ENCODE measurements around the gene PTPRG. TPM values are rescaled to one million over a fixed set of nuclear protein-coding genes. Genes with fewer than 3 reads are reported as not detected.

PTPRG gene
- total RNA-seq, 1 experiment from 2014 or later: 32.1 TPM

- BruUV-seq (replicated peaks): no TSS peak
- Histone ChIP-seq H3K4me1 (ENCODE audit: control insufficient read depth in 1 of 2, insufficient read depth in 2 of 2, low read length in 2 of 2) (no peaks in the 10 kb centered on the region), H3K9me3 (ENCODE audit: control insufficient read depth in 1 of 2, insufficient read depth in 1 of 2, low read depth in 1 of 2, low read length in 2 of 2) (no peaks in the 10 kb centered on the region), H3K79me2 (ENCODE audit: insufficient read depth, low read length) (no peaks in the 10 kb centered on the region), H3K27ac (ENCODE audit: low read depth, low read length) (no peak overlapping the region), H3K9ac (ENCODE audit: low read length) (no peak overlapping the region), H3K4me2 (ENCODE audit: low read length) (no peak overlapping the region), H3K9me2 (ENCODE audit: insufficient read depth) (no peaks in the 10 kb centered on the region), H3K36me3 (ENCODE audit: control insufficient read depth in 1 of 2, insufficient read depth in 2 of 2, low read length in 2 of 2) (no peaks in the 10 kb centered on the region), H3K4me3 (replicated peaks in 1 of 2; ENCODE audit: low read depth in 1 of 2, low read length in 2 of 2) (no peak overlapping the region), H4K20me1 (ENCODE audit: insufficient read depth) (0 out of 2 replicates have a peak, but pooled peaks cover 2% of the 10 kb centered on the region), H2AFZ (ENCODE audit: low read depth, low read length, poor library complexity, severe bottlenecking) (no peak overlapping the region), H3K27me3 (ENCODE audit: insufficient read depth, low read length) (no peaks in the 10 kb centered on the region)
- CTCF ChIA-PET: interaction anchor here (3.7 kb wide), 1 partner anchor 14 kb away, joined by 14 read pairs; no protein-coding TSS in a partner anchor
- POLR2A ChIA-PET: no interaction called here
- intact Hi-C loops (cut with micrococcal nuclease): no loop called here
- TF ChIP-seq EZH2 (IDR thresholded peaks at IDR 0.05): no peak
- TF ChIP-seq SIN3A (IDR thresholded peaks at IDR 0.05; ENCODE audit: low read depth): no peak
- no peak for TF ChIP-seq CEBPB (IDR thresholded peaks at IDR 0.05; ENCODE audit: low read depth)
- TF ChIP-seq SP1 (IDR thresholded peaks at IDR 0.05; ENCODE audit: low read depth): no peak
- no peak for TF ChIP-seq ATF3 (IDR thresholded peaks at IDR 0.05)
- TF ChIP-seq ZFX (IDR thresholded peaks at IDR 0.05): no peak
- TF ChIP-seq REST (IDR thresholded peaks at IDR 0.05; ENCODE audit: low read depth): no peak
- ATAC-seq (no peak), DNase-seq (ENCODE audit: low read depth, low spot score) (no peak)
- RAD21 ChIA-PET (ENCODE audit: low non-redundant PET in 1 of 2, low total read pairs in 2 of 2, uncharacterized antibody in 2 of 2, unreplicated experiment in 2 of 2): no interaction called here
Measured at GRCh38 chr3:61922118-61922517, 360.7 kb downstream of the PTPRG start.
